Measurements from ENCODE around the gene WNT4. TPM values are rescaled to one million over a fixed set of nuclear protein-coding genes. Genes with fewer than 3 reads are reported as not detected.

Gene WNT4
- total RNA-seq, 1 experiment from 2014 or later, result 1.5 TPM

- no peak overlapping the region for H3K4me3 ChIP-seq (replicated peaks in 1 of 2; ENCODE audit: low read depth in 1 of 2, low read length in 2 of 2)
Observed at GRCh38 chr1:22123901-22124404, 18.9 kb downstream of the WNT4 start.

GRCh38 chr1:22123071-22123390 lies 19.9 kb downstream of the WNT4 start:
- Histone ChIP-seq H2AFZ (ENCODE audit: low read depth, low read length, poor library complexity, severe bottlenecking) (no peak overlapping the region), H3K9ac (ENCODE audit: low read length) (no peak overlapping the region), H3K9me3 (ENCODE audit: control insufficient read depth in 1 of 2, insufficient read depth in 1 of 2, low read depth in 1 of 2, low read length in 2 of 2) (no peaks in the 10 kb centered on the region), H4K20me1 (ENCODE audit: insufficient read depth) (no peaks in the 10 kb centered on the region), H3K4me1 (ENCODE audit: control insufficient read depth in 1 of 2, insufficient read depth in 2 of 2, low read length in 2 of 2) (no peaks in the 10 kb centered on the region), H3K4me3 (replicated peaks in 1 of 2; ENCODE audit: low read depth in 1 of 2, low read length in 2 of 2) (no peak overlapping the region), H3K27ac (ENCODE audit: low read depth, low read length) (no peak overlapping the region), H3K27me3 (ENCODE audit: insufficient read depth, low read length) (no peaks in the 10 kb centered on the region), H3K79me2 (ENCODE audit: insufficient read depth, low read length) (no peaks in the 10 kb centered on the region), H3K4me2 (ENCODE audit: low read length) (no peak overlapping the region), H3K9me2 (ENCODE audit: insufficient read depth) (no peaks in the 10 kb centered on the region), H3K36me3 (ENCODE audit: control insufficient read depth in 1 of 2, insufficient read depth in 2 of 2, low read length in 2 of 2) (no peaks in the 10 kb centered on the region)
- TF ChIP-seq EZH2 (IDR thresholded peaks at IDR 0.05), result no peak
- TF ChIP-seq JUND (IDR thresholded peaks at IDR 0.05), result no peak
- TF ChIP-seq MAX (IDR thresholded peaks at IDR 0.05), result no peak
- TF ChIP-seq CEBPB (IDR thresholded peaks at IDR 0.05; ENCODE audit: low read depth), result no peak
- TF ChIP-seq CBX3 (IDR thresholded peaks at IDR 0.05; ENCODE audit: low read depth), result no peak
- no peak for TF ChIP-seq FOSL1 (IDR thresholded peaks at IDR 0.05; ENCODE audit: low read depth)
- no peak for TF ChIP-seq REST (IDR thresholded peaks at IDR 0.05; ENCODE audit: low read depth)
- TF ChIP-seq SP1 (IDR thresholded peaks at IDR 0.05; ENCODE audit: low read depth), result no peak
- no peak for TF ChIP-seq YY1 (IDR thresholded peaks at IDR 0.05; ENCODE audit: extremely low read depth, insufficient replicate concordance, low read depth, low read length)
- TF ChIP-seq POLR2AphosphoS5 (IDR thresholded peaks at IDR 0.05; ENCODE audit: low read depth, low read length), result no peak
- DNase-seq (ENCODE audit: low read depth, low spot score) (no peak), ATAC-seq (no peak)
- RAD21 ChIA-PET (ENCODE audit: low non-redundant PET in 1 of 2, low total read pairs in 2 of 2, uncharacterized antibody in 2 of 2, unreplicated experiment in 2 of 2), result no interaction called here
- CTCF ChIA-PET, result no interaction called here
- POLR2A ChIA-PET, result no interaction called here
- no TSS peak for BruUV-seq (replicated peaks)
- intact Hi-C loops (cut with micrococcal nuclease), result no loop called here

More at GRCh38 chr1:22123901-22124404, 18.9 kb downstream of the WNT4 start:
- RAD21 ChIA-PET (ENCODE audit: low non-redundant PET in 1 of 2, low total read pairs in 2 of 2, uncharacterized antibody in 2 of 2, unreplicated experiment in 2 of 2), result no interaction called here
- intact Hi-C loops (cut with micrococcal nuclease), result no loop called here
- no TSS peak for BruUV-seq (replicated peaks)
- H4K20me1 ChIP-seq (ENCODE audit: insufficient read depth), result no peaks in the 10 kb centered on the region
- no peak overlapping the region for H2AFZ ChIP-seq (ENCODE audit: low read depth, low read length, poor library complexity, severe bottlenecking)
- H3K27ac ChIP-seq (ENCODE audit: low read depth, low read length), result no peak overlapping the region
- H3K9me3 ChIP-seq (ENCODE audit: control insufficient read depth in 1 of 2, insufficient read depth in 1 of 2, low read depth in 1 of 2, low read length in 2 of 2), result no peaks in the 10 kb centered on the region
- H3K36me3 ChIP-seq (ENCODE audit: control insufficient read depth in 1 of 2, insufficient read depth in 2 of 2, low read length in 2 of 2), result no peaks in the 10 kb centered on the region
- no peaks in the 10 kb centered on the region for H3K9me2 ChIP-seq (ENCODE audit: insufficient read depth)
- ATAC-seq (no peak), DNase-seq (ENCODE audit: low read depth, low spot score) (no peak)
- H3K9ac ChIP-seq (ENCODE audit: low read length), result no peak overlapping the region
- POLR2A ChIA-PET, result no interaction called here
- TF ChIP-seq POLR2AphosphoS5 (IDR thresholded peaks at IDR 0.05; ENCODE audit: low read depth, low read length), result no peak
- TF ChIP-seq FOSL1 (IDR thresholded peaks at IDR 0.05; ENCODE audit: low read depth), result no peak
- TF ChIP-seq CEBPB (IDR thresholded peaks at IDR 0.05; ENCODE audit: low read depth), result no peak
- TF ChIP-seq SP1 (IDR thresholded peaks at IDR 0.05; ENCODE audit: low read depth), result no peak
- no peak for TF ChIP-seq SRF (IDR thresholded peaks at IDR 0.05; ENCODE audit: low read depth)
- no peak for TF ChIP-seq CTCF (IDR thresholded peaks at IDR 0.05 in 2 of 3, conservative IDR thresholded peaks at IDR 0.05 in 1 of 3; ENCODE audit: borderline replicate concordance in 1 of 3, insufficient read depth in 1 of 3, low read depth in 2 of 3, low read length in 2 of 3)
- TF ChIP-seq EZH2 (IDR thresholded peaks at IDR 0.05), result no peak
- CTCF ChIA-PET, result no interaction called here
- H3K27me3 ChIP-seq (ENCODE audit: insufficient read depth, low read length), result no peaks in the 10 kb centered on the region
- H3K4me2 ChIP-seq (ENCODE audit: low read length), result no peak overlapping the region
- H3K4me1 ChIP-seq (ENCODE audit: control insufficient read depth in 1 of 2, insufficient read depth in 2 of 2, low read length in 2 of 2), result no peaks in the 10 kb centered on the region
- no peaks in the 10 kb centered on the region for H3K79me2 ChIP-seq (ENCODE audit: insufficient read depth, low read length)

Data from HCT116 (cell line).